GM23338 (cell line): ENCODE results near the gene SERINC1.

Experiments used
- CREB1 ChIP-seq: fragments of 250-450 bp; sonication (Bioruptor Pico); IDR thresholded peaks from 2 replicates; pipeline ENCODE4 v1.5.0; 2020; ENCODE audit warnings: low read depth, mild to moderate bottlenecking, moderate library complexity
- EZH2 ChIP-seq: fragments of 200-600 bp; sonication (generic); IDR thresholded peaks from one replicate; pipeline ENCODE4 v1.8.0; 2017; ENCODE audit warnings: antibody characterized with exemption, mild to moderate bottlenecking, low read depth; ENCODE audit not compliant: unreplicated experiment
- POLR2AphosphoS5 ChIP-seq: IDR thresholded peaks from 2 replicates; pipeline ENCODE4 v1.6.1; 2016; ENCODE audit warnings: antibody characterized with exemption, low read depth
- TF ChIP-seq, protein P1 (sequence below), 2 experiments: fragments of 200-600 bp in 1 of 2; sonication (generic) in 1 of 2; conservative IDR thresholded peaks; 2 replicates each; pipeline versions ENCODE4 v1.5.1 to v1.6.1; 2016 to 2017; ENCODE audit warnings: antibody characterized with exemption in 2 of 2, low read depth in 2 of 2, mild to moderate bottlenecking in 2 of 2, moderate library complexity in 1 of 2
- TF ChIP-seq, protein P2 (sequence below): IDR thresholded peaks from one replicate; pipeline ENCODE4 v1.6.1; 2018; ENCODE audit warnings: antibody characterized with exemption; ENCODE audit not compliant: unreplicated experiment

DNA sequence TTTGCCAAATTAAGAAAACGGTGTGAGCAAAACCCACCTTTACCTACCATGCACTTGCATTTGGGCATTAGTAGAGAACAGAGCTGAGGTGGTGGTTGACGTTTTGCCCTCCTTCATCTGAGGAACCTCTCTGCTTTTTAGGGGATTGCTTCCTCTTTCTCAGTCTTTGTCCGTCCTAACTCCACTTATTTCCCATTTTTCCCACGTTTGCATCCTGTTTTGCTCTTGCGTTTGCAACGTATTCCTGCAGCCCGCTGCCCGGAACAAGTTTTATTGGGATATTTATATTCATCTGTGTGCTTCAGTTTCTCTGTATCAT is 374 bp upstream of the SERINC1 start:
- TF ChIP-seq, protein P1, sequence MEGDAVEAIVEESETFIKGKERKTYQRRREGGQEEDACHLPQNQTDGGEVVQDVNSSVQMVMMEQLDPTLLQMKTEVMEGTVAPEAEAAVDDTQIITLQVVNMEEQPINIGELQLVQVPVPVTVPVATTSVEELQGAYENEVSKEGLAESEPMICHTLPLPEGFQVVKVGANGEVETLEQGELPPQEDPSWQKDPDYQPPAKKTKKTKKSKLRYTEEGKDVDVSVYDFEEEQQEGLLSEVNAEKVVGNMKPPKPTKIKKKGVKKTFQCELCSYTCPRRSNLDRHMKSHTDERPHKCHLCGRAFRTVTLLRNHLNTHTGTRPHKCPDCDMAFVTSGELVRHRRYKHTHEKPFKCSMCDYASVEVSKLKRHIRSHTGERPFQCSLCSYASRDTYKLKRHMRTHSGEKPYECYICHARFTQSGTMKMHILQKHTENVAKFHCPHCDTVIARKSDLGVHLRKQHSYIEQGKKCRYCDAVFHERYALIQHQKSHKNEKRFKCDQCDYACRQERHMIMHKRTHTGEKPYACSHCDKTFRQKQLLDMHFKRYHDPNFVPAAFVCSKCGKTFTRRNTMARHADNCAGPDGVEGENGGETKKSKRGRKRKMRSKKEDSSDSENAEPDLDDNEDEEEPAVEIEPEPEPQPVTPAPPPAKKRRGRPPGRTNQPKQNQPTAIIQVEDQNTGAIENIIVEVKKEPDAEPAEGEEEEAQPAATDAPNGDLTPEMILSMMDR (conservative IDR thresholded peaks at IDR 0.05; ENCODE audit: low read depth in 2 of 2) = no peak
- TF ChIP-seq, protein P2, sequence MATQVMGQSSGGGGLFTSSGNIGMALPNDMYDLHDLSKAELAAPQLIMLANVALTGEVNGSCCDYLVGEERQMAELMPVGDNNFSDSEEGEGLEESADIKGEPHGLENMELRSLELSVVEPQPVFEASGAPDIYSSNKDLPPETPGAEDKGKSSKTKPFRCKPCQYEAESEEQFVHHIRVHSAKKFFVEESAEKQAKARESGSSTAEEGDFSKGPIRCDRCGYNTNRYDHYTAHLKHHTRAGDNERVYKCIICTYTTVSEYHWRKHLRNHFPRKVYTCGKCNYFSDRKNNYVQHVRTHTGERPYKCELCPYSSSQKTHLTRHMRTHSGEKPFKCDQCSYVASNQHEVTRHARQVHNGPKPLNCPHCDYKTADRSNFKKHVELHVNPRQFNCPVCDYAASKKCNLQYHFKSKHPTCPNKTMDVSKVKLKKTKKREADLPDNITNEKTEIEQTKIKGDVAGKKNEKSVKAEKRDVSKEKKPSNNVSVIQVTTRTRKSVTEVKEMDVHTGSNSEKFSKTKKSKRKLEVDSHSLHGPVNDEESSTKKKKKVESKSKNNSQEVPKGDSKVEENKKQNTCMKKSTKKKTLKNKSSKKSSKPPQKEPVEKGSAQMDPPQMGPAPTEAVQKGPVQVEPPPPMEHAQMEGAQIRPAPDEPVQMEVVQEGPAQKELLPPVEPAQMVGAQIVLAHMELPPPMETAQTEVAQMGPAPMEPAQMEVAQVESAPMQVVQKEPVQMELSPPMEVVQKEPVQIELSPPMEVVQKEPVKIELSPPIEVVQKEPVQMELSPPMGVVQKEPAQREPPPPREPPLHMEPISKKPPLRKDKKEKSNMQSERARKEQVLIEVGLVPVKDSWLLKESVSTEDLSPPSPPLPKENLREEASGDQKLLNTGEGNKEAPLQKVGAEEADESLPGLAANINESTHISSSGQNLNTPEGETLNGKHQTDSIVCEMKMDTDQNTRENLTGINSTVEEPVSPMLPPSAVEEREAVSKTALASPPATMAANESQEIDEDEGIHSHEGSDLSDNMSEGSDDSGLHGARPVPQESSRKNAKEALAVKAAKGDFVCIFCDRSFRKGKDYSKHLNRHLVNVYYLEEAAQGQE = no peak
- no peak for TF ChIP-seq POLR2AphosphoS5
- no peak for TF ChIP-seq CREB1 (CRISPR knock-in tag)
- no peak for TF ChIP-seq EZH2
